GM12892 (cell line): ENCODE data around the gene MEDAG.

Experiments used
- POLR2A ChIP-seq: IDR thresholded peaks from 2 replicates; pipeline ENCODE4 v1.6.1; 2011; ENCODE audit warnings: low read depth, low read length, control low read depth
- POLR2AphosphoS5 ChIP-seq: IDR thresholded peaks from 2 replicates; pipeline ENCODE4 v1.6.1; 2011; ENCODE audit warnings: low read depth, low read length, control low read depth
- TAF1 ChIP-seq: IDR thresholded peaks from 2 replicates; pipeline ENCODE4 v1.6.1; 2011; ENCODE audit warnings: low read depth, mild to moderate bottlenecking, control low read depth, low read length, borderline replicate concordance

DNA sequence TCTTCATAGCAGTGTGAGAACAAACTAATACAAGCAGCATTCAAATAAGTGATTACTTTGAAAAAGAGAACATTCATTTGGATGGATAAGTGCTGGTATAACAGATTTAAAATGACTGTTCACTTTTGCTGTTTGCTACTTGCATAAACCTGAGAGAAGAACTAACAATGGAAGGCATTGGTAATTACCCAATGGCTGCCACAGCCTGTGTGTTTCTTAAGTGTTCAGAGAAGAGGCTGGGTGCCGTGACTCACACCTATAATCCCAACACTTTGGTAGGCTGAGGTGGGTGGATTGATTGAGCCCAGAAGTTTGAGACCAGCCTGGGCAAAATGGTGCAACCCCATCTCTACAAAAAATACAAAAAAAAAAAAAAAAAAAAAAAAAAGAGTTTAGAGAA is 21.5 kb downstream of the MEDAG start:
- no peak for TF ChIP-seq POLR2A
- no peak for TF ChIP-seq POLR2AphosphoS5
- TF ChIP-seq TAF1, result no peak
